Measurements from ENCODE around the gene RASA2. TPM values are rescaled to one million over a fixed set of nuclear protein-coding genes. Genes with fewer than 3 reads are reported as not detected.
"Not testable (repeated sequence)": the region's sequence is repeated elsewhere in the genome, so short reads cannot be mapped to it uniquely, and the experiment has no call there.

RASA2 gene
- total RNA-seq, 1 experiment from 2014 or later, result 14.5 TPM

GRCh38 chr3:141578202-141578973 lies 91.6 kb downstream of the RASA2 start:
- peak; percentile 28 for DNase-seq (ENCODE audit: low read depth)

- no peak for DNase-seq (ENCODE audit: low read depth)
These were observed 107.5 kb downstream of the RASA2 start for GRCh38 chr3:141594357-141594756.

GRCh38 chr3:141597931-141598330 lies 111.1 kb downstream of the RASA2 start:
- DNase-seq (ENCODE audit: low read depth), result no peak

- no peak for DNase-seq (ENCODE audit: low read depth)
These were observed 113.5 kb downstream of the RASA2 start for GRCh38 chr3:141600331-141600730.

- no peak for DNase-seq (ENCODE audit: low read depth)
These were observed 115.9 kb downstream of the RASA2 start for GRCh38 chr3:141602706-141603105.

GRCh38 chr3:141603473-141604035 lies 116.7 kb downstream of the RASA2 start:
- DNase-seq (ENCODE audit: low read depth), result no peak

- DNase-seq (ENCODE audit: low read depth), result no peak
These were observed 119.1 kb downstream of the RASA2 start for GRCh38 chr3:141605883-141606282.

- DNase-seq (ENCODE audit: low read depth), result no peak
These were observed 121.6 kb downstream of the RASA2 start for GRCh38 chr3:141608438-141608837.

GRCh38 chr3:141610939-141611338 lies 124.1 kb downstream of the RASA2 start:
- DNase-seq (ENCODE audit: low read depth), result no peak

- DNase-seq (ENCODE audit: low read depth), result no peak
These were observed 131.5 kb downstream of the RASA2 start for GRCh38 chr3:141618103-141618910.

- DNase-seq (ENCODE audit: low read depth), result no peak
These were observed 132.1 kb downstream of the RASA2 start for GRCh38 chr3:141618938-141619337.

GRCh38 chr3:141619450-141619849 lies 132.6 kb downstream of the RASA2 start:
- DNase-seq (ENCODE audit: low read depth), result no peak

GRCh38 chr3:141623691-141624090 lies 136.9 kb downstream of the RASA2 start:
- no peak for DNase-seq (ENCODE audit: low read depth)

- DNase-seq (ENCODE audit: low read depth), result peak; percentile 56
These were observed 138.7 kb downstream of the RASA2 start for GRCh38 chr3:141625506-141625905.

GRCh38 chr3:141628334-141628733 lies 141.5 kb downstream of the RASA2 start:
- not testable (repeated sequence) for DNase-seq (ENCODE audit: low read depth)

- not testable (repeated sequence) for DNase-seq (ENCODE audit: low read depth)
These were observed 142.1 kb downstream of the RASA2 start for GRCh38 chr3:141628868-141629441.

- no peak for DNase-seq (ENCODE audit: low read depth)
These were observed 143.1 kb downstream of the RASA2 start for GRCh38 chr3:141629976-141630375.

GRCh38 chr3:141632779-141633374 lies 146.1 kb downstream of the RASA2 start:
- DNase-seq (ENCODE audit: low read depth), result no peak

GRCh38 chr3:141642215-141642614 lies 155.4 kb downstream of the RASA2 start:
- DNase-seq (ENCODE audit: low read depth), result no peak

GRCh38 chr3:141643391-141643790 lies 156.6 kb downstream of the RASA2 start:
- DNase-seq (ENCODE audit: low read depth), result no peak

GRCh38 chr3:141643796-141644195 lies 157.0 kb downstream of the RASA2 start:
- no peak for DNase-seq (ENCODE audit: low read depth)

- peak; percentile 58 for DNase-seq (ENCODE audit: low read depth)
These were observed 158.1 kb downstream of the RASA2 start for GRCh38 chr3:141644931-141645330.

Measured in RPMI7951 (cell line).